8988T (cell line): Measurements from ENCODE around the gene FUCA1.
"Not testable (repeated sequence)": the region's sequence is repeated elsewhere in the genome, so short reads cannot be mapped to it uniquely, and the experiment has no call there.

Source experiments
- DNase-seq: peaks from one replicate; pipeline ENCODE4 v3.0.0; 2011

FUCA1 gene

GRCh38 chr1:23867895-23868556, at the start of gene FUCA1:
Gene FUCA1, minus strand, starts transcription at chr1:23868290. Its CDS starts 4 bp downstream, at chr1:23868286.
- DNase-seq, result peak; percentile 84

- DNase-seq, result peak; percentile 61
Observed at GRCh38 chr1:23916209-23917131, 48.4 kb upstream of the FUCA1 start.

GRCh38 chr1:23915466-23915865, 47.4 kb upstream of the FUCA1 start:
- no peak for DNase-seq

DNA sequence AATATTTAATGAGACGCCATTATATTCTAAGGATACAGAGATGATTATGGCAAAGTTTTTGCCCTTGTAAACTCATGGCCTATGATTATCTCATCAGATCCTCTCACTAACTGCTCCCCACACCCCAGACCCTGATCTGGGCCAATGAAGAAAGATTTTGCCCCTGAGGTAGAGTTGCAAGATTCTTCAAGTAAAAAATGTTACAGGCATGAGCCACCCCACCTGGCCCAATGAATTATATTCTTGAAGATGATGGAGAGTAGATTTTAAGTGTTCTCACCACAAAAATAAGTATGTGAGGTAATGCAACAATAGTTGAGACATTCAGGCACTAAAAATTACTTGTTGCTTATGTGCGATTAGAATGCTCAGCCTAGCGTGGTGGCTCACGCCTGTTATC, 46.8 kb upstream of the FUCA1 start:
- DNase-seq, result no peak

DNA sequence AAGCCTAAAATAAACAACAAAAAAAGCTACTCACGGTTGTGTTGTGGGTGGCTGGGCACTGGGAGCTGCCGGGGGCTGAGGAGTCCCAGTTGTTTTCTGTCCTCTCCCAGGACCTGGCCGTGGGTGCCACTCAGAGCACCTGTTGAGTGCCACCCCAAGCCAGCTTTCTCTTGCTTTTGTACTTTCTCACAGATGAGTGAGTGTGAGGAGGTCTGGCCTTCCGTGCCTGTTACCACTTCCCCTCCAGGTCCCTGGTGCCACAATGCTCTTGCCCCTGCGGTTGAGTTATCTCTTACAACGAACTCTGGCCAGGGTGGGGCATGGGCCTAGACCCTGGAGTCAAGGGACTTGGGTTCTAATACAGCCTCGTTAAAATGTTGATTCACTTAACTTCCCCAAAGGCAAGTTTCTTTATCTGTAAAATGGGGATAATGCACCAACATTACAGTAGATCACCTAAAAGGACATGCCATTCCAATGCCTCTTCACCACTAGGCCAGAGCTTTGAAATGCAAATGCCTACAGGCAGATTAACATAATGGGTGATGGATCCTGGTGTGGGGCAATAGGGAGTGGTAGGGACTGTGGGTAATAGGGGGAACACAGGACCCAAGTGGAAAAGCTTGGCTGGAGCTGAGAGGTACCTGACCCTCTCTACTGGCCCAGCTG, 45.3 kb upstream of the FUCA1 start, which contains the start of gene CNR2:
TSS of gene CNR2 (minus strand) at position 151 of the 669 bp plus-strand sequence. CDS start 37,745 bp downstream, outside the sequence.
- no peak for DNase-seq

DNA sequence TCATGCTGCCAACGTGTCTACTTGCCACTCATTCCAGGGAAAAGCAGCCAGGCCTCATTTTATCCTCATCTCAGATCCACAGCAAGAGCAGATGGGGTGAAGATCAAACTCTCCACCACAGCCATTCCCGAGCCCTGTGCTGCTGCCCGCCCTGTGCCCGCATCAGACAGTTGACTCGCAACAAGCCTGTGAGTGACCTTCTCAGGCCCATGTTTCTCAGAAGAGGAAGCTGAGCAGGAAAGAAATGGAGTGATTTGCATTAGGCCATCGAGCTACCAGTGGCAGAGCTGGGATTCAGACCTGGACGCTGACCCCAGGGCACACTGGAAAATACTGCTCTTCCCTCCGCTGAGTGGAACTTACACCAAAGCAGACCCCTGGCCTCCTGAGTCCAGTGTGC, 43.8 kb upstream of the FUCA1 start:
- DNase-seq, result no peak

DNA sequence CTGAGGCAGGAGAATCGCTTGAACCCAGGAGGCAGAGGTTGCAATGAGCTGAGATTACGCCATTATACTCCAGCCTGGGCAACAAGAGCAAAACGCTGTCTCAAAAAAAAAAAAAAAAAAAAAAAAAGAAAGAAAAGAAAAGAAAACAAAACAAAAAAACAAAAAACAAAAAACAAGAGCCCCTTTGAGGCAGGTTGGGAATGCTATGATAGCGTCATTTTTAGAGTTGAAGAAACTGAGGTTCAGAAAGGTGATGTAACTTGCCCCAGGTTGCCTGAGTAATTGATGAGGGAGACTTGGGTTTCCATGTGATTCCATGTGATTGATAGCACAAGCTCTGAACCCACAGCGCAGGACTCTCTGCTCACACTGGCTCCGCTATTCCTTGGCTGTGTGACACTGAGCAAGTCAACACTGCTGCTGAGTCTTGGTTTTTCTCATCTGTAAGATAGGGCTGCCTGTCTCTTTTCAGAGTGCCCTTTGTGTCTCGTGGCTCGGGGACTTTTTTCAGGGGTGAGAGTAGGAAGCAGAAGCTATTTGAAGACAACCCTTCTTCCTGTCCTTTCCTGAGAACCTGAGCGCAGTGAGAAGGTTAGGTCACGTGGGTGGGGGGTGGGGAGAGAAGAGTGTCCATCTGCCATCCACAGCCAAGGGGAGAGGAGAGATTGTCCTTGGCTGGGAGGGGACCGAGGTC, 42.6 kb upstream of the FUCA1 start:
- no peak for DNase-seq

GRCh38 chr1:23910144-23910543, 42.1 kb upstream of the FUCA1 start:
- no peak for DNase-seq

- no peak for DNase-seq
Observed at GRCh38 chr1:23909412-23909811, 41.3 kb upstream of the FUCA1 start.

DNA sequence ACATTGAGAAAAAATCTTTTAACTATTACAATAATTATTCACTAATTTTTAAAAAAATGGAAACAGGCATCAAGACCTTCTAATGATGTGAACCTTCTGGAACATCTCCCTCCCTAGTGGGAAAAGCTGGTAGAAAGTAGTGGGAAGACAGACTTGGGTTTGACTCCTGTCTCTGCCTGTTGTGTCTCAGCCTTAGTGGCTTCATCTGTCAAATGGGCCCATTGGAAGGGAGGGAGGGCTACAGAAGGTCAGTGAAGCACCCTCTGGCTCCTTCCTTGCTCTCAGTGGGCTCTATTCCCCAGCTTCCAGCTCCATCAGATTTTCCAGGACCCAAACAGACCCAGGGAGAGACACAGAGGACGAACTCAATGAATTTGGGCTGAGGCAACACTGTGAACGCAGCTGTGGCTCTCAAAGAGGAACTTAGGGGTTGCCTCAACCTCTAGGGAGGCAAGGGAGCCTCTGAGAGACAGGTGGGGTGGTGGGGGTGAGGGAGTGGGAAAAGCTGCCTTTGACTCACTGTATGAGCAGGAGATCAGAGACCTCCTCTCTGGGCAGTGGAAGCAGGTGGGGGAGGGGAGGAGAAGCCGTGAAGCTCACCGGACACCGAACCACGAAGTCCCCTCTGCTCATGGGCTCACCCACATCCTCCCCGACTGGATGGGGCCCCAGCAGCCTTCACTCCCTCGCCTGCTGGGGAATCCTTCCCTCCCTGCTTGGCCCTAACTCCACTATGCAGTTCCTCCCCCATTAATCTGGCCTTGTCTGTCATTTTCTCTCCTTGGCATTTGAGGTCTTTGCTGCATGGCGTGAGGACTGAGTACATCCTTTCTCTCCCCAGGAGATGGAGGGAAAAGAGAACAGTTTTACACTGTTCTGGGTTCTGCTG, 40.6 kb upstream of the FUCA1 start:
- DNase-seq, result no peak

DNA sequence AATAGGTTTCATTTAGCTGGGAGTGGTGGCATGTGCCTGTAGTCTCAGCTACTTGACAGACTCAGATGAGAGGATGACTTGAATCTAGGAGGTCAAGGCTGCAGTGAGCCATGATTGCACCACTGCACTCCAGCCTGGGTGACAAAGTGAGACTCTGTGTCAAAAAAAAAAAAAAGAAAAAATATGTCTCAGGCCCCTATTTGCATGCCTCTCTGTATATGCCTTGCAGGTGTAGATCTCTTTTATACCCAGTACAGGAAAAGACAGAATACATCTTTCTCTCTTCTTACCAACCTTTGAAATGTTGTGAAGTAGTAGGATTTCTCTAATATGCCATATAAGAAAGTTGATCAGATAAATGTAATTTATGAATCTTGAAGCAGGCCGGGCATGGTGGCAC, 38.6 kb upstream of the FUCA1 start:
- no peak for DNase-seq

DNA sequence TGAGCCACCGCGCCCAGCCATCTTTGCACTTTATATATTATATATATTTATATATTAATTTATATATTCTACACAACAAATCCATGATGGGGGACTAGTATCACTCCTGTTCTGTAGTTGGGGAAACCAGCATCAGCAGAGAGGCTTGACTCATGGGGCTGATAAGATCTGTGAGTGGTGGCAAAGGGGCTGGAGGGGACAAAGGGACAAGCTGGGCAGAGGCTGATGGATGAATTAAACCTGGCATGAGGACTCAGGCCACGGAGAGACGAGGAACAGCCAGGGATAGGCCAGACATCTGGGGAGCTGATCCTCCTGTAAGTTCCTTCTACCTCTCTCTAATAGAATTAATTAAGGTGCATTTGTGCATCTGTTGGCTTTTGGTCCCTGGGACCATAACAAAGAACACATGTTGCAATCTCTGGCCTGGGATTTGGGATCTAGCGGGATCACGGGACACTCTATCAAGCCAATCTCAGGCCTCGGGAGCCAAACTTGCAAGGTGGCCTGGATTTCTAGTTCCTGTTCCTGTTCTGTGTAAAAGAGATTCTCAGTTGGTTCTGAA, 37.5 kb upstream of the FUCA1 start:
- DNase-seq, result no peak

DNA sequence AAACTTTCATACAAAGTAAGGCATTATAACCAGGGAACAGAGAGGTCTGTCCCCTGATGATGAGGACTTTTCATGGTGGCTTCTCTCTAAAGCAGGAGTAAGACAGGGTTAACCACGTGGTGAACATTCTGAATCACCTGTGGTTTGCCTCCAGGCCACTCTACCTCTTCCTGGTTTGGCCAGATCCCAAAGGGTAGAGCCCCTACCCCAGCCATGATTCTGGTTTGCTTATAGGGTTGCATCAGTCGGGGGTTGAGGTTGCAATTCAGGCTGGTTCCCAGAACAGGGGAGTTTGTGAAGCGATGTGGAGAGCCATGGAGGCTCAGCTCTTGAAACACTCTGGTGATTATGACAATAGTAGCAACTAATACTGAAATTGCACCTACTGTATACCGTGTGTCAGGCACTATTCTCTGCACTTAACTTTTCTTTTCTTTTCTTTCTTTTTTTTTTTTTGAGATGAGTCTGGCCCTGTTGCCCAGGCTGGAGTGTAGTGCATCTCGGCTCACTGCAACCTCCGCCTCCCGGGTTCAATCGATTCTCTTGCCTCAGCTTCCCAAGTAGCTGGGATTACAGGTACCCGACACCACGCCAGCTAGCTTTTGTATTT, 36.8 kb upstream of the FUCA1 start:
- no peak for DNase-seq

GRCh38 chr1:23903754-23904153, 35.7 kb upstream of the FUCA1 start:
- DNase-seq, result no peak

GRCh38 chr1:23902321-23903278, 34.5 kb upstream of the FUCA1 start:
- no peak for DNase-seq

DNA sequence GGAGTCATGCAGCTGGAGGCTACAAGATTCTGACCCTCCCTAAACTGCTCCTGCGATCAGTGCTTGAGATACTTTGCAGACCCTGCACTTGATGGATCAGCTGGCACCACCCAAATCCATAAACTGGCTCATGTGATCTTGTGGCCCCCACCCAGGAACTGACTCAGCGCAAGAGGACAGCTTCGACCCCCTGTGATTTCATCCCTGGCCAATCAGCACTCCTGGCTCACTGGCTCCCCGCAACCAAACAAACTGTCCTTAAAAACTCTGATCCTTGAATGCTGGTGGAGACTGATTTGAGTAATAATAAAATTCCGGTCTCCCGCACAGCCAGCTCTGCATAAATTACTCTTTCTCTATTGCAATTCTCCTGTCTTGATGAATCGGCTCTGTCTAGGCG, 31.9 kb upstream of the FUCA1 start:
- DNase-seq, result not testable (repeated sequence)

DNA sequence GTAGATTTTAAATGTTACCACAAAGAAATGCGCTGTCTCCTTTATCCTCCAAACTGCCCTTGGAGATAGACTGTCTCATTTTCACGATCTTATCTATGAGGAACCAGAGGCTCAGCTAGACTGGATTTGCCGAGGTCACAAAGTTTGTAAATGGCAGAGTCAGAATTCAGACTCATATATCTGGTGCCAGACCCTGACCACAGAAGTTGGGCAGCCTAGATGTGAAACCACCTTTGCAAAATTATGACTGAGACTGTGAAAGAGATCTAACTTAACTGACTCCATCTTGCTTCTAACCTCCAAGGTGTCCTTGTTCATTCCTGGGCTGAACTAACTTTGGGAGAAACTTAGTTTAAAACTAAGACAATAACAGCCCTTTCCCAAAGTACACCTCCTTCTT, 31.0 kb upstream of the FUCA1 start:
- no peak for DNase-seq

GRCh38 chr1:23897083-23897482, 29.0 kb upstream of the FUCA1 start:
- DNase-seq, result no peak

GRCh38 chr1:23896491-23896890, 28.4 kb upstream of the FUCA1 start:
- DNase-seq, result no peak

DNA sequence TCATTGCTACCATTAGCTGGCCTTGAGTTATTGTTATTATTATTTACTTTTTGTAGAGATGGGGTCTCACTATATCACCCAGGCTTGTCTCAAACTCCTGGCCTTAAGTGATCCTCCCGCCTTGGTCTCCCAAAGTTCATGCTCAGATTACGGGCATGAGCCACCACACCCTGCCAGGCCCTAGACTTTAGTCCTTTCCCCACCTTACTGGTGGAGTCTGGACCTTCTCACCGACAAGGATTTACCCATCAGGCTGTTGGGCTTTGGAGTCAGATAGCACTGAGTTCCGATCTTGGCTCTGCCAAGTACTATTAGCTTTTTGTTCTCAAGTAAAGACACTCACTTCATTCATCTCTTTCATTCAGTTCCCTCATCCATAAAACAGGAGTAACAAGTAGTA, 27.9 kb upstream of the FUCA1 start:
- DNase-seq, result no peak
